Osteocyte (in vitro differentiated cells): ENCODE results near the gene TERF2IP. TPM values are rescaled to one million over a fixed set of nuclear protein-coding genes. Genes with fewer than 3 reads are reported as not detected.

Experiments used
- DNase-seq: peaks from one replicate; pipeline ENCODE4 v3.0.0; 2021; ENCODE audit warnings: mixed read lengths; ENCODE audit not compliant: unreplicated experiment; ENCODE audit errors: extremely low spot score
- H3K27ac Mint-ChIP-seq: one replicate; pipeline ENCODE4 v1.8.0; 2021; ENCODE audit warnings: mild to moderate bottlenecking, mixed read lengths; ENCODE audit not compliant: unreplicated experiment
- H3K27me3 Mint-ChIP-seq: one replicate; pipeline ENCODE4 v1.8.0; 2021; ENCODE audit warnings: mixed read lengths; ENCODE audit not compliant: unreplicated experiment
- H3K36me3 Mint-ChIP-seq: one replicate; pipeline ENCODE4 v1.8.0; 2021; ENCODE audit warnings: mixed read lengths; ENCODE audit not compliant: unreplicated experiment
- H3K4me1 Mint-ChIP-seq: one replicate; pipeline ENCODE4 v1.8.0; 2021; ENCODE audit warnings: mixed read lengths; ENCODE audit not compliant: unreplicated experiment
- H3K4me3 Mint-ChIP-seq: one replicate; pipeline ENCODE4 v1.8.0; 2021; ENCODE audit warnings: mild to moderate bottlenecking, moderate library complexity, mixed read lengths; ENCODE audit not compliant: unreplicated experiment
- H3K9me3 Mint-ChIP-seq: one replicate; pipeline ENCODE4 v1.8.0; 2021; ENCODE audit warnings: mixed read lengths; ENCODE audit not compliant: unreplicated experiment
- CTCF ChIP-seq: fragments of 200-600 bp; sonication (generic); IDR thresholded peaks from 2 replicates; pipeline ENCODE4 v1.5.0; 2021; ENCODE audit warnings: antibody characterized with exemption, mild to moderate bottlenecking, moderate library complexity
- total RNA-seq: library from RNA; stranded (reverse); gene quantifications from 2 replicates; pipeline ENCODE4 v1.2.1, GENCODE V29; 2021

TERF2IP gene
- total RNA-seq, 1 donor from 2014 or later: 65.8 TPM

- H3K9me3 Mint-ChIP-seq: no peaks in the 10 kb centered on the region
- H3K4me1 Mint-ChIP-seq: no peaks in the 10 kb centered on the region
- no peak for DNase-seq
- no peak overlapping the region for H3K27ac Mint-ChIP-seq
- peaks cover 63% of the 10 kb centered on the region for H3K36me3 Mint-ChIP-seq
- H3K4me3 Mint-ChIP-seq: no peak overlapping the region
- TF ChIP-seq CTCF: no peak
- H3K27me3 Mint-ChIP-seq: no peaks in the 10 kb centered on the region
These were observed 14.7 kb upstream of the TERF2IP start for GRCh38 chr16:75632857-75633256.

- DNase-seq: no peak
- no peak overlapping the region for H3K4me3 Mint-ChIP-seq
- no peaks in the 10 kb centered on the region for H3K4me1 Mint-ChIP-seq
- no peak overlapping the region for H3K27ac Mint-ChIP-seq
- no peak for TF ChIP-seq CTCF
- H3K27me3 Mint-ChIP-seq: no peaks in the 10 kb centered on the region
- no peaks in the 10 kb centered on the region for H3K9me3 Mint-ChIP-seq
- peaks cover 59% of the 10 kb centered on the region for H3K36me3 Mint-ChIP-seq
These were observed 12.5 kb upstream of the TERF2IP start for GRCh38 chr16:75635036-75635435.

- peaks cover 48% of the 10 kb centered on the region for H3K36me3 Mint-ChIP-seq
- H3K9me3 Mint-ChIP-seq: no peaks in the 10 kb centered on the region
- no peak overlapping the region for H3K4me3 Mint-ChIP-seq
- H3K27me3 Mint-ChIP-seq: no peaks in the 10 kb centered on the region
- no peak for TF ChIP-seq CTCF
- H3K27ac Mint-ChIP-seq: peak overlapping the region; percentile 63
- H3K4me1 Mint-ChIP-seq: peaks cover 9% of the 10 kb centered on the region
- no peak for DNase-seq
These were observed 7.0 kb upstream of the TERF2IP start for GRCh38 chr16:75640598-75640997.

GRCh38 chr16:75644240-75645012 is 3.1 kb upstream of the TERF2IP start:
- TF ChIP-seq CTCF: no peak
- peak overlapping the region; percentile 3 for H3K4me3 Mint-ChIP-seq
- no peak for DNase-seq
- peaks cover 26% of the 10 kb centered on the region for H3K4me1 Mint-ChIP-seq
- peaks cover 28% of the 10 kb centered on the region for H3K36me3 Mint-ChIP-seq
- H3K27me3 Mint-ChIP-seq: no peaks in the 10 kb centered on the region
- no peak overlapping the region for H3K27ac Mint-ChIP-seq
- H3K9me3 Mint-ChIP-seq: no peaks in the 10 kb centered on the region

GRCh38 chr16:75647112-75647491 is 471 bp upstream of the TERF2IP start:
- H3K36me3 Mint-ChIP-seq: peaks cover 10% of the 10 kb centered on the region
- H3K4me1 Mint-ChIP-seq: peaks cover 50% of the 10 kb centered on the region
- H3K4me3 Mint-ChIP-seq: peak overlapping the region; percentile 92
- H3K9me3 Mint-ChIP-seq: no peaks in the 10 kb centered on the region
- H3K27ac Mint-ChIP-seq: peak overlapping the region; percentile 93
- no peaks in the 10 kb centered on the region for H3K27me3 Mint-ChIP-seq
- no peak for TF ChIP-seq CTCF
- no peak for DNase-seq
